Stomach (tissue), 4 donors: ENCODE results near the gene ZDHHC9.

Experiments
- CTCF ChIP-seq, 7 experiments: fragments of 450-650 bp in 4 of 7; fragments of 200-600 bp in 3 of 7; sonication (generic) in 3 of 7; IDR thresholded peaks; one replicate each; pipeline ENCODE4 v1.5.1; 2016 to 2019; ENCODE audit warnings: antibody characterized with exemption in 7 of 7, control low read depth in 2 of 7, mild to moderate bottlenecking in 1 of 7
- POLR2A ChIP-seq, 4 donors: fragments of 450-650 bp; IDR thresholded peaks; one replicate each; pipeline ENCODE4 v1.6.1; 2016; ENCODE audit warnings: antibody characterized with exemption in 4 of 4, control low read depth in 2 of 4, mild to moderate bottlenecking in 1 of 4, moderate library complexity in 1 of 4
- POLR2AphosphoS5 ChIP-seq, 3 donors: sonication (generic); formaldehyde crosslinking; IDR thresholded peaks; one replicate each; pipeline ENCODE4 v1.6.1; 2016; ENCODE audit warnings: antibody characterized with exemption in 3 of 3

- TF ChIP-seq CTCF (IDR thresholded peaks at IDR 0.05): no peak
- TF ChIP-seq POLR2A (IDR thresholded peaks at IDR 0.05): no peak
- TF ChIP-seq POLR2AphosphoS5 (IDR thresholded peaks at IDR 0.05): no peak
These were observed 81.2 kb downstream of the ZDHHC9 start for GRCh38 chrX:129762448-129762847.
